Measurements from ENCODE around the gene SNRNP48. TPM values are rescaled to one million over a fixed set of nuclear protein-coding genes. Genes with fewer than 3 reads are reported as not detected.

Gene SNRNP48
- total and polyA plus RNA-seq, 2 of the 8 experiments (the other 6 are each of a cell fraction or from before 2014, with no cell fraction given): 7.7 to 21.0 TPM

- CTCF ChIA-PET (ENCODE audit: partially characterized antibody): interaction anchor here (1.4 kb wide), 1 partner anchor 18 kb away, joined by 3 read pairs; no protein-coding TSS in a partner anchor
- H3K27me3 ChIP-seq (replicated peaks in 1 of 4; ENCODE audit: control insufficient read depth in 3 of 4, extremely low read depth in 1 of 4, insufficient read depth in 3 of 4, low read length in 3 of 4): peaks cover 0 to 17% (median 11%) of the 10 kb centered on the region in 4 experiments; a peak in 6 of 7 replicates
- no peak for TF ChIP-seq SRF (IDR thresholded peaks at IDR 0.05; ENCODE audit: low read depth, low read length)
- no peak for TF ChIP-seq RFX5 (IDR thresholded peaks at IDR 0.05; ENCODE audit: borderline replicate concordance, low read depth, low read length)
- TF ChIP-seq TAF7 (optimal IDR thresholded peaks at IDR 0.05; ENCODE audit: borderline replicate concordance, low read depth, low read length): peak; percentile 13
- no peak for TF ChIP-seq BACH1 (IDR thresholded peaks at IDR 0.05; ENCODE audit: low read length)
- peak in 1 of 2 experiments; percentile 4; a peak in 1 of 3 replicates for TF ChIP-seq POLR2A (IDR thresholded peaks at IDR 0.05; ENCODE audit: control extremely low read depth in 1 of 2, low read depth in 2 of 2, low read length in 2 of 2)
- no peak for TF ChIP-seq JUN (IDR thresholded peaks at IDR 0.05; ENCODE audit: low read depth, low read length)
- TF ChIP-seq PHF8 (conservative IDR thresholded peaks at IDR 0.05; ENCODE audit: low read depth, low read length): 0 out of 2 replicates have a peak, but pooled peaks have one; percentile 6
- TF ChIP-seq EP300 (IDR thresholded peaks at IDR 0.05; ENCODE audit: borderline replicate concordance in 1 of 2, low read depth in 2 of 2, low read length in 2 of 2): no peak
- TF ChIP-seq CHD2 (IDR thresholded peaks at IDR 0.05; ENCODE audit: low read length): no peak
- TF ChIP-seq BRCA1 (IDR thresholded peaks at IDR 0.05; ENCODE audit: low read depth, low read length): no peak
- TF ChIP-seq TCF12 (IDR thresholded peaks at IDR 0.05; ENCODE audit: low read depth, low read length): no peak
These were observed 46.9 kb upstream of the SNRNP48 start for GRCh38 chr6:7542874-7543624.

More at GRCh38 chr6:7542874-7543624, 46.9 kb upstream of the SNRNP48 start:
- H2BK20ac ChIP-seq (ENCODE audit: low read length): no peak overlapping the region
- H3K14ac ChIP-seq (ENCODE audit: insufficient read length): no peak overlapping the region
- WGBS, 2 experiments (ENCODE audit: extremely low coverage in 1 of 2, insufficient coverage in 1 of 2, insufficient read length in 1 of 2, insufficient replicate concordance in 2 of 2, low coverage in 1 of 2, low lambda C conversion rate in 2 of 2, missing lambda C conversion rate in 1 of 2): 5% methylated on average over 11 of the region's 32 CpGs; no CpG with 5 or more reads in 1 of the 2 experiments
- H3K27ac ChIP-seq (ENCODE audit: low read depth, low read length): peak overlapping the region; percentile 59; the same call in 1 of the 2 replicates
- H2AK5ac ChIP-seq (ENCODE audit: low read depth, low read length): no peak overlapping the region
- no peak overlapping the region for H2BK5ac ChIP-seq (ENCODE audit: low read depth, low read length)
- H3K4me1 ChIP-seq (replicated peaks in 1 of 4; ENCODE audit: control insufficient read depth in 3 of 4, insufficient read depth in 4 of 4, low read length in 3 of 4): peaks cover 6 to 16% (median 9%) of the 10 kb centered on the region in 4 experiments
- H3K23me2 ChIP-seq (ENCODE audit: low read depth, low read length): peaks cover 4% of the 10 kb centered on the region; the same call in 1 of the 2 replicates
- H3K18ac ChIP-seq (ENCODE audit: extremely low read depth, low read length): no peak overlapping the region
- H4K5ac ChIP-seq (ENCODE audit: insufficient read length, low read depth, low read length): no peak overlapping the region
- H4K91ac ChIP-seq (replicated peaks; ENCODE audit: insufficient read length, low read length): no peak overlapping the region
- peaks cover 0 to 3% of the 10 kb centered on the region in 2 experiments for H4K20me1 ChIP-seq (replicated peaks in 1 of 2; ENCODE audit: control insufficient read depth in 1 of 2, insufficient read depth in 2 of 2, low read length in 2 of 2)
- FAIRE-seq (no peak), DNase-seq (ENCODE audit: low read depth in 1 of 2, low spot score in 2 of 2) (peak; percentile 50 to 67)
- H2AFZ ChIP-seq (ENCODE audit: low read length): no peak overlapping the region
- 0 out of 2 replicates have a peak, but pooled peaks cover 2% of the 10 kb centered on the region for H3K79me1 ChIP-seq (ENCODE audit: low read depth, low read length)
- peak overlapping the region; percentile 93; the same call in 1 of the 2 replicates for H4K8ac ChIP-seq (ENCODE audit: extremely low read depth, insufficient read depth, low read length)
- no peak overlapping the region for H3K56ac ChIP-seq (replicated peaks; ENCODE audit: insufficient read length, low read depth, low read length)
- no peaks in the 10 kb centered on the region for H3K9me3 ChIP-seq (ENCODE audit: insufficient read depth in 2 of 2, low read depth in 1 of 2, low read length in 1 of 2)
- H3K9ac ChIP-seq (replicated peaks in 1 of 4; ENCODE audit: extremely low read depth in 1 of 4, low read depth in 3 of 4, low read length in 3 of 4): peak overlapping the region; percentile 66 to 87 (median 78); a peak in 4 of 7 replicates
- H3K4ac ChIP-seq (replicated peaks; ENCODE audit: insufficient read length, low read depth, low read length): no peak overlapping the region
- H2BK120ac ChIP-seq (replicated peaks; ENCODE audit: low read depth, low read length): no peak overlapping the region
- POLR2A ChIA-PET (ENCODE audit: partially characterized antibody): interaction anchor here (1.4 to 1.5 kb wide), 2 partner anchors 10 to 158 kb away, joined by 3 read pairs; no protein-coding TSS in a partner anchor
- H3K23ac ChIP-seq (ENCODE audit: insufficient read length): no peak overlapping the region
- H3K79me2 ChIP-seq (ENCODE audit: control insufficient read depth in 1 of 2, insufficient read depth in 2 of 2, low read length in 2 of 2): peaks cover 0 to 44% of the 10 kb centered on the region in 2 experiments; a peak in 2 of 4 replicates
- H3K4me2 ChIP-seq (ENCODE audit: insufficient read depth in 1 of 2, low read depth in 2 of 2, low read length in 2 of 2): peak overlapping the region; percentile 79 to 86
- peak overlapping the region; percentile 81 to 93 (median 83) for H3K4me3 ChIP-seq (ENCODE audit: extremely low read depth in 1 of 4, insufficient read depth in 2 of 4, low read depth in 3 of 4, low read length in 4 of 4)
- H3K36me3 ChIP-seq (ENCODE audit: control insufficient read depth in 2 of 4, insufficient read depth in 4 of 4, low read length in 3 of 4): no peaks in the 10 kb centered on the region
- H2BK15ac ChIP-seq (ENCODE audit: low read length): no peak overlapping the region
- H2BK12ac ChIP-seq (ENCODE audit: low read depth, low read length): no peak overlapping the region

Measured in H1 (cell line).